ENCODE results near the gene GRID2.
"Not testable (repeated sequence)": the region's sequence is repeated elsewhere in the genome, so short reads cannot be mapped to it uniquely, and the experiment has no call there.

GRID2 gene

DNA sequence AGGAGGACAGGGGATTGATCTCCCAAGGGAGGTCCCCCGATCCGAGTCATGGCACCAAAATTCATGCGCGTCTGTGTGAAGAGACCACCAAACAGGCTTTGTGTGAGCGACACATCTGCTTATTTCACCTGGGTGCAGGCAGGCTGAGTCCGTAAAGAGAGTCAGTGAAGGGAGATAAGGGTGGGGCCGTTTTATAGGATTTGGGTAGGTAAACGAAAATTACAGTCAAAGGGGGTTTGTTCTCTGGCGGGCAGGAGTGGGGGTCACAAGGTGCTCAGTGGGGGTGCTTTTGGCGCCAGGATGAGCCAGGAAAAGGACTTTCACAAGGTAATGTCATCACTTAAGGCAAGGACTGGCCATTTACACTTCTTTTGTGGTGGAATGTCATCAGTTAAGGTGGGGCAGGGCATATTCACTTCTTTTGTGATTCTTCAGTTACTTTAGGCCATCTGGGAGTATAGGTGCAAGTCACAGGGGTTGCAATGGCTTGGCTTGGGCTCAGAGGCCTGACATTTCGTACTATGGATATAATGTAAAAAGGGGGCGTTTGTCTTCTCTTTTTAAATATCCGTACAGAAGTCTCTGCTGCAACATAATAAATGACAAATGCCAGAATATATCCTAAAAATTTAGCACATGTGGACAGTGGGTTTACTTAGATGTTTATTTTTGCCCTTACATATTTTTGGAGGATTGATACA lies 140.5 kb downstream of the GRID2 start:
- not testable (repeated sequence) for DNase-seq

DNA sequence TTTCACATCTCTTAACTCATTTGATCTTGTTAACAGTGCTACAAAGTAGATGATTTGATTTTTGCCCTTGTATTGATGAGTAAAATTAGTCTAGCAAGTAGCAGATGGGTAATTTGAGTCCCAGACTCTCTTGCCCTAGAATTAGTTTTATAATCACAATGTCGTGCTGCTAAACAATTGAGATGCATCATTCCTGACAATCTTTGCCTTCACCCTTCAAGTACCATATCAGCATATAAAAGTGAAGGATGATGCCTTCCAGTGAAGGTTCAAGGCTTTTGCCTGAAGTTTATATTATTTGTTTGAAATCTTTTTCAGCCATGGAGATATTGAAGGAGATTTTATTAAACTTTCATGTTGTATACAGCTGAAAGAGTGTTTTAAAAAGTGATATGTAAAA lies 141.4 kb downstream of the GRID2 start:
- no peak for DNase-seq

DNA sequence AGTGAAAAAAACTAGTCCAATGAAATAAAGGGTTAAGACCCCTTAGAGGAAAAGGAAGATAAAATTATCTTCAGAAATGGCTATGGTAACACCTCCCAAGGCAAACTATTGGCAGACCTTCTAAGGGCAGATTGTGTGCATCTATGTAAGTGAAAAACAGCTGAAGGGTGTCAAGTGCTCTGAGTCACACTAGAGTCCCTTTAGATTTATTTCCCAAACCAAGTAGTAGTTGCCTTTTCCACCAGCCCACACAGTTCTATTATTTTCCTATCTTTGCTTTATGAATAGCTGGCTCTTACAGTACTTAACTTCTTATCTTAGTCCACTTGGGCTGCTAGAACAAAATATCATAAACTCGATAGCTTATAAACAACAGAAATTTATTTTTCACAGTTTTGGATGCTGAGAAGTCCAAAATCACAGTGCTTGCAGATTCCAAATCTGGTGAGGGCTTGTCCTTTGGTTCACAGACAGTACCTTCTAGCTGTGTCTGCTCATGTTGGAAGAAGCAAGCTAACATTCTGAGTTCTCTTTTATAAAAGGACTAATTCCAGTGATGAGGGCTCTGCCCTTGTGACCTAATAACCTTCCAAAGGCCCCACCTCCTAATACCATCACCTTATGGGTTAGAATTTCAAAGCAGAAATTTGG lies 143.6 kb downstream of the GRID2 start:
- no peak for DNase-seq

DNA sequence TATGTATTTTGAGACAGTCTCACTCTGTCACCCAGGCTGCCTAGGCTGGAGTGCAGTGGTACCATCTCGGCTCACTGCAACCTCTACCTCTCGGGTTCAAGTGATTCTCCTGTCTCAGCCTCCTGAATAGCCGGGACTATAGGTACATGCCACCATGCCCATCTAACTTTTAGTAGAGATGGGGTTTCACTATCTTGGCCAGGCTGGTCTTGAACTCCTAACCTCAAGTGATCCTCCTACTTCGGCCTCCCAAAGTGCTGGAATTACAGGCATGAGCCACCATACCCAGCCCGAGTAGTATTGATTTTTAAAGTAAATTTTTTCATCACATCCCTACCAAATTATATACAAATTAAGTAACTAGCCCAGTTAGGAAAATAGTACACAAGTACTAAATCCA lies 144.4 kb downstream of the GRID2 start:
- not testable (repeated sequence) for DNase-seq

DNA sequence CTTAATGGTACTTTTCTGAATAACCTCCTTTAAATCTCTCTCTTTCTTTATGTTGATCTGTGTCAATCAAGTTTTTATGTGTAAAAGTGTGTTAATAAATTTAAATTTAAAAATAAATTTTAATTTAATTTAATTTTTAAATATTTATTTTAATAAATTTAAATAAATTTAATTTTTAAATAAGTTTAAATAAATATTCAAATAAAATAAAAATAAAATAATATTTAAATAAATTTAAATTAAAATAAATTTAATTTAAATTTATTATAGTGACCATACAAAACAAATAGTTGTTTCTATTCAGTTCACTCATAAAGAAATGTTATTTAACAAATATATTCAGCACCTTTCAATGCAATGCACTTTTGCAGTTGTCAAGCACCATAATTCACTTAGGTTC lies 146.9 kb downstream of the GRID2 start:
- no peak for DNase-seq

DNA sequence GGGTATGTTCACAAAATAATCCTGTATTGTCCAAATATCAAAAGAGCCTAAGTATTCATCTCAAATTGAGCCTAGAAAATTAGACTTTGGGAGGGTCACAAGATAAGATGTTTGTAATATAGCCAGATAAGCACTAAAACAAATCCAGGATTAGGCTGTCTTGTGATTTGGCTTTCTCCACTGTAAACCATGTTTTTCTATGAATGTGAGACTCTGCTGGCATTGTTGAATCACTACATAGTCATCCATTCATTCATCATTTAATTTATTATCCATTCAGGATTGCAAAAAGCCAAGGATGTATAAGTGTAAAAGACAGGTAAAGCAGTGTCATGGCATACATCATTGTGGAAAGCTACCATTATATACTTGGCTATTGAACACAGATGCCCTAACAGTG lies 148.0 kb downstream of the GRID2 start:
- DNase-seq, result no peak

DNA sequence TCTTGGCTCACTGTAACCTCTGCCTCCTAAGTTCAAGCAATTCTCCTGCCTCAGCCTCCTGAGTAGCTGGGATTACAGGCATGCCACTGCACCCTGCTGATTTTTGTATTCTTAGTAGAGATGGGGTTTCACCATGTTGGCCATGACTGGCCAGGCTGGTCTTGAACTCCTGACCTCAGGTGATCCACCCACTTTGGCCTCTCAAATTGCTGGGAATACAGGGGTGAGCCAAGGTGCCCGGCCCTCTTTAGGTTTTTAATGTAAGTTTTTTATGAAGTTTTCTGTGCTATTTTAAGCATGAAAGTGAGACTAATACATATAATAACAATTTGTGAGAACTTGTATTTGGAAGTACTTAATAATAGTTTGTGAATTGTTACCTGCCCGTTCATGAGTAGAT lies 148.6 kb downstream of the GRID2 start:
- DNase-seq, result not testable (repeated sequence)

DNA sequence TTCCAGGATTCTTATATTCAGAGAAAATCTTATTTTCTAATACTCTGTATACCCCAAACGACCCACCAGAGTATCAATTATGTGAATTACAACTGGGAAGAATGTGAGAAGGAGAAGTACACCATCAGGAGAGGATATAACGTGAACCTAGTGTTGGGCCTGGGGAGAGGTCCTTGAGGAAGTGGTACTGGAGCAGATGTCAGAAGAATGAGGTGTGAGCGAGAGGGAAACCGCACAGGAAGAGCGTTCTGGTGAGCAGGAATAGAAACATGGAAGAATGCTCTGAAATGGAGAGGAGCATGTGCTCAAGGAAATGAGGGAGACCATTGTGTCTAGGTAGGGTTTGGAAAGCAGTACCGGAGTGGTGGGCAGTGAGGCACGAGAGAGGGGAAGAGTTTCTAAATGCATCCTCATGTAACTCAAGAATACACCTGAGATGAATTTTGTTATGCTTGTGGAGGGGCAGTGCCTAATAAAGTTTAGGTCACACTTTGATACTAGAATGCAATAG lies 151.6 kb downstream of the GRID2 start:
- DNase-seq, result no peak

DNA sequence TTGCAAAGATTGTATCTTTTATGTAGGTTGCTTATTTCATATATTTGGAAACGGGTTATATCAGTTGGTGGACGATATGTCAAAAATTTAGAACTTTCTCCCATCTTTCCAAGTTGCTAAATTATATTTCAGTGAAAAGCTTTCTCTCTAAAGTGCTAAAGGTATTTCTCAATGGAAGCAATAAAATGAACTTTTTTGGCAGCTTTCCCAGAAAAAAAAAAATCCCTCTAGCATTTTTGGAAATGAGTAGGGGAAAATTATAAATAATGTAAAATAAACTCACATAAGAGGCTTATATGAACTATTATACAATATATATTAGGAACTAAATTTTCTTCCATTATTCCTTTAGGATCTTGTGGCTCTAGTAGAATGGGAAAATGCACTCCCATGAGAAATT lies 152.2 kb downstream of the GRID2 start:
- no peak for DNase-seq

DNA sequence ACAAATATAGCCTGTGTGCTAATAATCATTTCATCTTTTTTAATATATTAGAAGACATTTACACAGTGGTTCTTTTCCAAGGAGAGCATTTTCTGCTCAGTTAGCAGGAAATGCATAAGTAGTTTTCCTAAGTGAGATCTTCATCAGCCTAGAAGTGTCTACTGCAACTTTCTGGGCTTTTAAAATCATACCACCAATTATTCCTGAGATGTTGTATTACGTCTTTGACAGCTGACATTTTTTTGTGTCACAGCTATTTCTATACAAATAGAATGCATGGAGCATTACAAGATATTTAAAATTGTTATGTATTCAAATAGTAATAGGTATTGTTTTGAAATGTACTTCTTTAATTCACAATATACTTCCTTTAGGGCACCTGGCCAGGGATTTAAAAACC lies 158.0 kb downstream of the GRID2 start:
- no peak for DNase-seq

DNA sequence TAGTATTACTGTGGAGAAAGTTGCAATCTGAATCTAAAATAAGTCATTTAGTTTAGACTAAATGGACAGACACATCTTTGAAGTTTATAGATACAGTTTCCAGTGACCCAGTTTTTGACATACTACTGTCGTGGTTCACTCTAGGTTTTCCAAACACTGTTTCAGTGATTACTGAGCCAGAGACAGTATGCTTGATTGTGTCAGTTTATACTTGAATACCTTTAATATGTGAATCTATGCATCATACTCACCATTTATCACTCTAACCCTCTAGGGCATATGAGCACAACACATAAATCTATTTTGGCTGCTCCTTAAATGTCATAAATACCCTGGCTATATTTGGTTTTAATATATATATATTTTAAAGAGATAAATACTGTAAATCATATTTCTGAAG lies 173.5 kb downstream of the GRID2 start:
- DNase-seq, result no peak

DNA sequence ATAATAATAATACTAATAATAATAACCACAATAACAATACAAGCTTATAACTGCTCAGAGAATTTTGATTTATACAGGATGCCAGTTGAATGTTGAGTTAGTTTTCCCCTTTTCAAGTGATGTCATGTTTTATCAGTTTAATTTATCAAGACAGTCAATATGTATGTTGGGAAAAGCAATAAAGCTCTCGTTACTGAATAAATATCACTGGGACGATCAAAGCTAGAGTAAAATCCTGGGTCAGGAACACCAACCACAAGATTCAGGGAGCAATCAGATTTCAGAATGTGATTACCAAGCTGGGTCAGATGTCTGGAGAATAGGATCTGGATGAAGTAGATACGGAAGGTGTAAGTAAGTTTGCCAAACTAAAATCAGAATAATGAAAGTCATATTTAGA lies 179.6 kb downstream of the GRID2 start:
- DNase-seq, result no peak

DNA sequence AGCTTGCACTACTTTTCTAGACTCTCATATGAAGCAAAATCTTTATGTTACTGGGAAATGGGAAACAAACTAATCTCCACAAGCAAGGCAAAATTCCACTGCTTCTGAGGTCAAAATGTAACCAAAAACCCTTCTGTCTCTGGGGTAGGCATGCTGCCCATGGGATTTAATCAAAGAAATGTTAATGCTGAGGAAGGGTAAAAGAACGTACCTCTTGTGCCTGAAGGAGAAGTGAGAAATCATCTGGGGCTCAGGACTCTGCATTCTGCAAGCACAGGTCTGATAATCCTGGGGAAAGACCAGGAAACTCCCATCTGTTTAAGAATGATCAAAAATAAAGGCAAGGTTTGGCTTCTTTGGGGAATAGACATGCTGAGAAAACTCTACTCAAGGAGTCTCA lies 184.7 kb downstream of the GRID2 start:
- DNase-seq, result no peak

DNA sequence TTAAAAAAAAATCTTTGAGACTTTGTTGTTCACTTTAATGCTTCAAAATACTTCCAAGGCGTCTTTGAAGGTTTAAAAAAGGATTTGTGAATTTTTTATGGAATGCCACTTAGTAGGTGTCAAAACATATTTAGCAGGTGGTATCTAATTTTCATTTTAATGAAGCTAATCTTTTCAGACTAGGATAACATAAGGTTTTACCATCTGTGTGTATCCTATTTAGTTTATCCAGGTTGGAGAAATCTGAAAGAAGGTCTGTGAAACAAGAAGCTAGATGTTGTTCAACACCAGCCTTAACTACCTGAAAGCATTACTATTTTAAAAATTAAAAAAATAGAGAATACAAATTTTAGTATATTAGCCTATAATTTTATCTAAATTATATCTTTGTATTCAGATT lies 193.4 kb downstream of the GRID2 start:
- no peak for DNase-seq

DNA sequence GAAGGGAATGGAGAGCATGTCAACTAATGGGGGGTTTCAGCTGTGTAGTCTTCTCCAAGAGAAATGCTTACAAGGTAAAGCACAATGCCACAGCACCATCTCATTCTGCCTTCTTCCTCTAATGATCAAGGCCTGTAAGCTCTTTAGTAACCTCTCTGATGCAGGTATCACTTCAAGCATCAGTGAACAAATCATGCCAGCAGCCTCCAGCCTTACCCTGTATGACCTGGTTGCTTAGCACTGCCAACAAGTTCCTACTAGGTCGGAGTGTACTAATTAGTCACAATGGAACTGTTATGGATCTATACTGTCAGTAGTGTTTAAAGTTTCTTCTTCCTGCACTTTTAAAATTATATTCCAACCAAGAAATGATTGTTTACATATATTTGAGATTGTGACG lies 197.7 kb downstream of the GRID2 start:
- DNase-seq, result no peak

DNA sequence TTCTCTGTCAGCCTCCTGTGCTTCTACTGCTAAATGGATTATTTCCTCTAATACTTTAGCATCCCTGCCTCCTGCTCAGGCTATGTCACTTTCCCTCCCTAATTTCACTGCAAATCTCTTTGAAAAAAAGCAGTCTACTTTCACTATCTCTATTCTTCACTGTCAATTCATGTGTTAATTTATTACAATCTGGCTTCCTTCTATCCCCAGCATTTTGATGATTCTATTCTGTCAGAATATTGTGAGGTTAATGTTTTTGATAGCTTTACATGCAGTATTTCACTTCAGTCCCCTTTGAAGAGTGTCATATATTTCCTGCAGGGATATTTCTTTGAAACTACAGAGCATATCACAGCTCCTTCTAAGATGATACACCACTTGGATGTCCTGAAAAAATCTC lies 203.2 kb downstream of the GRID2 start:
- DNase-seq, result no peak

DNA sequence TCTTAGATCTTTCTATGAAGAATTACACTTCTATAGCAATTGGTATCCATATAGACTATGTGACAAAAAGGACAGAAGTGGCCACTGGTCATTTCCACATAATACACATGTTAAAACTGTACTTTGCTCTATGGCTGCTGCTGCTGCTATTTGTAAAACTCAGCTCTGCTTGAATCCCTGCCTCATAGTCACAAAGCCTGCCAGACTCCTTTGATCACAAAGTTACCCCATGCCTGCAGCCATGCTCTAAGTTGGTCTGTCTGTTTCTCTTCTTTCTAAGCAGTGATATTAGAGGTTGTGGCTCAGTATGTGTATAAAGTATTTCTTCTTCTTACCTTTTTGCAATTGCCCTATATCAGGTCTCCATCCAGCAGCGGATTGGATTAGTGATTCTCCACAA lies 210.9 kb downstream of the GRID2 start:
- no peak for DNase-seq

DNA sequence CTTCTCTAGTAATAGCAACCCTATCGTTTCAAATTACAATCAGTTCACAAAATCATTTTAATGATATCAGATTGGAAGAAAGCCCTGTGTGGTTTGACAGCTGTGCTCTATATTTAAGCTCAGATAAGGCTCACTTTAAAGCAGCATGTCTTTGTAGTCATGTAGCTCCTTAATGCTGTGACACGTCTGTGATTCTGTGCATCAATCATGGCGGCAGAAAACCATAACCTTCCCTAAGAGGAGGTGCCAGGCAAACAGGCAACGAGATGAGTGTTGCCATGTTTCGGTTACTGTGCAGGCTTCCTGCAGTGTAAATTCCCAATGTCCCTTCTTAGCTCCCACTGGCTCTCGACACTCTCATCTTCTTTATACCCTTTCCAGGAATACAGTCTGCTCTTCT lies 212.7 kb downstream of the GRID2 start:
- no peak for DNase-seq

DNA sequence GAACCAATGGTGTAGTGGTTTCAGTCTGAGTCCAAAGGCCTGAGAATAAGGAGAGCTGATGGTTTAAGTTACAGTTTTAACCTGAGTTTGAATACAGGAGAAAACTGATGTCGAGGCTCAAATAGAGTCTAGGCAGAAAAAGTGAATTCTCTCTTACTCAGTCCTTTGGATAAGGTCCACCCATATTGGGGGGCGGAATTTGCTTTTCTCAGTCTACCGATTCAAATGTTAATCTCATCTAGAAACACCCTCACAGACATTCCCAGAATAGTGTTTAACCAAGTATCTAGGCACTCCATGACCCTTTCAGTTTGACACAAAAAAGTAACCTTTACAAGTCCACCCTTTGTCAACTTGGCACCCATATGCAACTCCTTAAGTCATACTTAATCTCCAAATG lies 216.0 kb downstream of the GRID2 start:
- DNase-seq, result no peak

DNA sequence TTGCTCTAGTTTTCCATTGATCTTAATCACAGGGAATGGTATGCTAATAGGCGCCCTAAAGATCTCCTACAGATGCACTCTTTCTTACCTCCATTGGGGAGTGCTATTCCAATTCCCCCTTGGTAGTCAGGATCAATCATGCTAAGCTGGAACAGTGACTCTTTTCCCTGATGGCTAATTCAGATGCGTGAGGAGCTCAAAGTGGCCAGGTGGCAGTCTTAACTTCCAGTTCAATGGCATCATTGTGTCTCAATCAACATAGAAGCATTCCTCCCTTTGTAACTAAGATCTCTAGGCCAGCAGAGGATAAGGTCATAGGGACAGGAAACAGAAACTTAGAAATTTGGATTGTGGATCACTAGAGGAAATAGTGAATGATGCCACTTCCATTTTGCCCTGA lies 216.8 kb downstream of the GRID2 start:
- no peak for DNase-seq

DNA sequence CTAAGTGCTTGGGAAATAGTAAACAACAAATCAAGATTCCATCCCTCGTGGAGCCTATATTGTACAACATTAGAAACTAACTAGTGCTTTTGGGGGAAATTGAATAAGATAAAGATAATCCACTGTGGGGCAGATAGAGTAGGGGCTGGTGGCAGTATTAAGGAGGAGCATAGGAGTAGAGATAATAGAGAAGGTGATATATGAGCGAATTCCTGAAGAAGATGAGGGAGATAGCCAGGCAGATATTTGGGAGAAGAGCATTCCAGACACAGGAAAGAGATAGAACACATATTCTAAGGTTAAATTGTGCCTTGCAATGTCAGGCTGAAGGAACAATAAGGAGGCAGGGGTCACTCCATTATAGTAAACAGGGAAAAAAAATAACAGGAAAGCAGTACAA lies 218.2 kb downstream of the GRID2 start:
- no peak for DNase-seq

DNA sequence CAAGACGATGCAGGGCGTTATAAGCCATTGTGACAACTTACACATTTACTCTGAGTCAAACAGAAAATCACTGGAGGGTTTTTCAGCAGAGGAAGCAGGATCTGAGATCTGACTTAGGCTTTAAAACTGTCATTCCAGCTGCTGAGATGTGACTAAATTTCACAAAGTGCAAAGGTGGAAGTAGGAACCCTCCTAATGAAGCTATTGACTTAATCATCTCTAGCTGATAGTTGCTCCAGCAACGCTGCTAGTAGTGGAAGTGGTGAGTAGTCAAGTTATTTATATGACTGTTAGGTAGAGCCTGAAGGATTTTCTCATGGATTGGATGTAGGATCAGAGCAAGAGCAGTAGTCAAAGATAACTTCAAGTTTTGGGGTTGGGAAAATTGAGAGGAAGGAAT lies 218.6 kb downstream of the GRID2 start:
- no peak for DNase-seq

DNA sequence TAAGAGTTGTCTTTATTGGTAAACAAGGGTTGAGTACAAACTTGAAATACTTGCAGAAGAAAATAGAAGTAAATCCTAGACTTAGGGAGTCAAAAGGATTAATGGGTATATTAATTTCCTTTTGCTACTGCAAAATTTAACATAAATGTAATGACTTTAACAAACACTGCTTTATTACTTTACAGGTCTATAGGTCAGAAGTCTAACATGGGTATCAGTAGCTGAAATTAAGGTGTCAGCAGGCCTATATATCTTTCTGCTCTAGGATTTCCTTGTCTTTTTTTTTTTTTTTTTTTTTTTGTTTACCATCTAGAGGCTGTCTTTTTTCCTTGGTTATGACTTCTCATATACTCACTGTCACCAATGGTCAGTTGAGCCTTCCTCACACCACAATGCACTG lies 220.4 kb downstream of the GRID2 start:
- no peak for DNase-seq

DNA sequence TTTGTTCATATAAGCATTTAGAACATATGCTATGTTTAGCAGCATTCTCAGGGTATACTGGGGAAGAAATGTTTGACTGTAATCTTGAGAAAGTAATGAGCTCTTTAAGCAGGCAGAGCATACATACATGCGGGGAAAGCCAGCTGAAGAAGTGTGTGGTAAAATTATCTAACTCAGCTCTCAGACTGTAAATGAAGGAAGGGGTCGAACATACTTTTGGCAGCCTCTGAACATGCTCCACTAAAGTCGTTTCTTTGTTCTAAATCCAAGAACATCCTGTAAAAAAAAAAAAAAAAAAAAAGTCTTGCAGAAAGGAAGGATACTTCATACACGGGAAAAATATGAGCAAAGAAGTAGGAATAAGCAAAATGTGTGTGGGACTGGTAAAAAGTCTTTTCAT lies 224.8 kb downstream of the GRID2 start:
- no peak for DNase-seq

DNA sequence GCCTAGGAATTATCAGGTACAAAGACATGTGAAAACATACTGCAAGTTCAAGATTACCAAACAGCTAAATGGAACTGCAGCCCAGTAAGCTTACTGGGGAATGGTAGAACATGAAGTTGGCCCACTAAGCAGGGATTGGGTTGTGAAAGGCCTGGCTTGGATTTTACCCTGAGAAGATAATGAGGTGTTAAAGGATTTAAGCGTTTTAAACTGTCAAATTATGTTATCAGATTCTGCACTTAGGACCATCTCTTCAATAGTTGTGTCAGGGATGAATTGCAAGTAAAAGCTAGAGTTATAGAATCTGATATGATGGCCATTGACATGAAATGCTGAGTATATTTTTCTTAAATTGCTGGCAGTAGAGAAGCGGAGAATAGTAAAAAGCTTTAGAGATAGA lies 225.7 kb downstream of the GRID2 start:
- DNase-seq, result no peak
